CD14-positive monocyte (primary cell): ENCODE data around the gene IRF2BP2. TPM values are rescaled to one million over a fixed set of nuclear protein-coding genes. Genes with fewer than 3 reads are reported as not detected.

Experiments used
- DNase-seq, 3 donors: peaks; one replicate each; pipeline ENCODE4 v3.0.0-alpha.2; 2011 to 2022
- H2AFZ ChIP-seq: 2 replicates; pipeline ENCODE4 v1.6.0; 2012; ENCODE audit warnings: mild to moderate bottlenecking, low read depth, low read length, inconsistent platforms; ENCODE audit not compliant: insufficient read depth, poor library complexity, severe bottlenecking
- H3K27ac ChIP-seq, 2 donors: 1 replicate in 1 of 2; 2 replicates in 1 of 2; pipeline ENCODE4 v1.5.1; 2012 to 2013; ENCODE audit warnings: low read length in 2 of 2, control low read depth in 1 of 2, inconsistent platforms in 1 of 2, low read depth in 1 of 2, mild to moderate bottlenecking in 1 of 2
- H3K27me3 ChIP-seq, 2 donors: one replicate each; pipeline versions ENCODE4 v1.6.0 to v1.6.1; 2011 to 2013; ENCODE audit warnings: low read length in 2 of 2; ENCODE audit not compliant: control insufficient read depth in 2 of 2, insufficient read depth in 2 of 2
- H3K36me3 ChIP-seq, 2 donors: replicated peaks in 1 of 2; 1 replicate in 1 of 2; 2 replicates in 1 of 2; pipeline versions ENCODE4 v1.5.1 to v1.6.1; 2012 to 2013; ENCODE audit warnings: low read length in 2 of 2, control low read depth in 1 of 2, inconsistent platforms in 1 of 2, mild to moderate bottlenecking in 1 of 2; ENCODE audit not compliant: insufficient read depth in 2 of 2, control insufficient read depth in 1 of 2
- H3K4me1 ChIP-seq, 2 donors: 1 replicate in 1 of 2; 2 replicates in 1 of 2; pipeline versions ENCODE4 v1.5.1 to v1.6.1; 2012 to 2013; ENCODE audit warnings: low read length in 2 of 2, control low read depth in 1 of 2, inconsistent platforms in 1 of 2, mild to moderate bottlenecking in 1 of 2, moderate library complexity in 1 of 2; ENCODE audit not compliant: insufficient read depth in 2 of 2, control insufficient read depth in 1 of 2
- H3K4me2 ChIP-seq: replicated peaks from 2 replicates; pipeline ENCODE3; 2012; ENCODE audit warnings: low read length, moderate library complexity, mild to moderate bottlenecking; ENCODE audit not compliant: poor library complexity, severe bottlenecking; ENCODE audit errors: extremely low read depth
- H3K4me3 ChIP-seq, 3 experiments: fragments of 200-600 bp in 1 of 3; sonication (generic) in 1 of 3; replicated peaks in 1 of 3; 1 replicate in 2 of 3; 2 replicates in 1 of 3; pipeline ENCODE4 v1.5.1; 2011 to 2013; ENCODE audit warnings: low read length in 3 of 3, mild to moderate bottlenecking in 3 of 3, control low read depth in 2 of 3, low read depth in 2 of 3, inconsistent platforms in 1 of 3, moderate library complexity in 1 of 3
- H3K79me2 ChIP-seq: 2 replicates; pipeline ENCODE4 v1.6.0; 2012; ENCODE audit warnings: mild to moderate bottlenecking, control low read depth, inconsistent platforms, low read length, moderate library complexity; ENCODE audit not compliant: insufficient read depth
- H3K9ac ChIP-seq: 2 replicates; pipeline ENCODE4 v1.6.0; 2017; ENCODE audit warnings: low read length, mild to moderate bottlenecking; ENCODE audit not compliant: insufficient read depth, poor library complexity, severe bottlenecking
- H3K9me3 ChIP-seq, 2 donors: replicated peaks in 1 of 2; 1 replicate in 1 of 2; 2 replicates in 1 of 2; pipeline versions ENCODE4 v1.5.1 to v1.6.1; 2012 to 2013; ENCODE audit warnings: low read length in 2 of 2, control low read depth in 1 of 2; ENCODE audit not compliant: control insufficient read depth in 1 of 2, insufficient read depth in 1 of 2
- H4K20me1 ChIP-seq: 2 replicates; pipeline ENCODE4 v1.6.0; 2012; ENCODE audit warnings: mild to moderate bottlenecking, low read length, control low read depth, moderate library complexity; ENCODE audit not compliant: insufficient read depth
- H3K27ac Mint-ChIP-seq, 7 donors: one replicate each; pipeline ENCODE4 v1.8.0; 2020; ENCODE audit warnings: mild to moderate bottlenecking in 7 of 7, mixed read lengths in 7 of 7, moderate library complexity in 6 of 7, inconsistent platforms in 2 of 7
- H3K27me3 Mint-ChIP-seq, 3 donors: one replicate each; pipeline ENCODE4 v1.8.0; 2021 to 2022; ENCODE audit warnings: low read depth in 3 of 3, mild to moderate bottlenecking in 3 of 3, mixed read lengths in 3 of 3, moderate library complexity in 3 of 3, inconsistent platforms in 1 of 3
- H3K36me3 Mint-ChIP-seq, 2 donors: one replicate each; pipeline ENCODE4 v1.8.0; 2020; ENCODE audit warnings: mixed read lengths in 2 of 2, inconsistent platforms in 1 of 2, mild to moderate bottlenecking in 1 of 2
- H3K4me1 Mint-ChIP-seq: one replicate; pipeline ENCODE4 v1.8.0; 2020; ENCODE audit warnings: mild to moderate bottlenecking, mixed read lengths
- H3K4me3 Mint-ChIP-seq, 2 donors: one replicate each; pipeline ENCODE4 v1.8.0; 2020; ENCODE audit warnings: mild to moderate bottlenecking in 2 of 2, mixed read lengths in 2 of 2, moderate library complexity in 1 of 2
- H3K9me3 Mint-ChIP-seq, 7 donors: one replicate each; pipeline ENCODE4 v1.8.0; 2020 to 2022; ENCODE audit warnings: mixed read lengths in 7 of 7, mild to moderate bottlenecking in 6 of 7, moderate library complexity in 6 of 7, inconsistent platforms in 2 of 7
- WGBS: methylation state at CpG from one replicate; pipeline ENCODE4 v1.1.5; 2013; ENCODE audit warnings: missing lambda C conversion rate; ENCODE audit not compliant: insufficient coverage; 5-methylcytosine and 5-hydroxymethylcytosine counted together
- intact Hi-C, 2 donors: fragments of 100-400 bp; cut with micrococcal nuclease; formaldehyde crosslinking; loops; one replicate each; pipeline versions ENCODE4 v1.15.0 to v1.15.1; 2023
- polyA plus RNA-seq, 3 donors: library from polyadenylated mRNA; depleted of rRNA in 1 of 3; unstranded in 2 of 3; stranded (reverse) in 1 of 3; fragments of 300-500 nt in 2 of 3; fragments of >200 nt in 1 of 3; fragmentation: Illumina TruSeq in 2 of 3; gene quantifications; 1 replicate in 2 of 3; 2 replicates in 1 of 3; pipeline ENCODE4 v1.2.3, GENCODE V29; 2012 to 2021
- TF ChIP-seq, protein P1 (sequence below): fragments of 200-600 bp; IDR thresholded peaks from one replicate; pipeline ENCODE4 v1.8.0; 2022; ENCODE audit warnings: antibody characterized with exemption, mild to moderate bottlenecking

IRF2BP2 gene
- polyA plus RNA-seq, 3 donors: 22.4 to 656 (median 22.6) TPM

DNA sequence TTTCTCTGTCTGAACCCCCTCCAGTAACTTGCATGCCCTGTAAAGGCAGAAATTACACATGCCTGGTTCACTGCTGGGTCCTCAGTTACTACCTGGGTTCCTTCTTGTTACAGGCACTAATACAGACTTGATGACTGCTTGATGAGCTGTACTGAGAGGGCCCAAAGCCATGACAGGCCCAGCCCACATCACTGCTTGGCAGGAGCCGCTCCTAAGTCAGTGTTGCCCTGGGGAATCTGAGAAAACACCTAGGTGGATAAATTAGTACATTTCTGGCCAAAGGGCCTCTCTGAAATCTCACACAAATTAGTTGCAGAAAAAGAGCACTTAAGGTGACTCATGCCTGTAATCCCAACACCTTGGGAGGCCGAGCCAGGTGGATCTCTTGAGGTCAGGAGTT lies 37.8 kb upstream of the IRF2BP2 start:
- Histone ChIP-seq H3K36me3 (no peaks in the 10 kb centered on the region), H4K20me1 (no peaks in the 10 kb centered on the region), H3K4me3 (no peak overlapping the region), H3K9ac (no peak overlapping the region), H3K27me3 (no peaks in the 10 kb centered on the region), H3K79me2 (no peaks in the 10 kb centered on the region), H3K4me1 (peaks cover 20 to 22% of the 10 kb centered on the region in 2 donors), H3K9me3 (no peaks in the 10 kb centered on the region), H3K4me2 (no peak overlapping the region), H3K27ac (no peak overlapping the region), H2AFZ (no peak overlapping the region)
- TF ChIP-seq, protein P1, sequence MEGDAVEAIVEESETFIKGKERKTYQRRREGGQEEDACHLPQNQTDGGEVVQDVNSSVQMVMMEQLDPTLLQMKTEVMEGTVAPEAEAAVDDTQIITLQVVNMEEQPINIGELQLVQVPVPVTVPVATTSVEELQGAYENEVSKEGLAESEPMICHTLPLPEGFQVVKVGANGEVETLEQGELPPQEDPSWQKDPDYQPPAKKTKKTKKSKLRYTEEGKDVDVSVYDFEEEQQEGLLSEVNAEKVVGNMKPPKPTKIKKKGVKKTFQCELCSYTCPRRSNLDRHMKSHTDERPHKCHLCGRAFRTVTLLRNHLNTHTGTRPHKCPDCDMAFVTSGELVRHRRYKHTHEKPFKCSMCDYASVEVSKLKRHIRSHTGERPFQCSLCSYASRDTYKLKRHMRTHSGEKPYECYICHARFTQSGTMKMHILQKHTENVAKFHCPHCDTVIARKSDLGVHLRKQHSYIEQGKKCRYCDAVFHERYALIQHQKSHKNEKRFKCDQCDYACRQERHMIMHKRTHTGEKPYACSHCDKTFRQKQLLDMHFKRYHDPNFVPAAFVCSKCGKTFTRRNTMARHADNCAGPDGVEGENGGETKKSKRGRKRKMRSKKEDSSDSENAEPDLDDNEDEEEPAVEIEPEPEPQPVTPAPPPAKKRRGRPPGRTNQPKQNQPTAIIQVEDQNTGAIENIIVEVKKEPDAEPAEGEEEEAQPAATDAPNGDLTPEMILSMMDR: no peak
- no peak for DNase-seq
- intact Hi-C loops: no loop called here
- peaks cover 4 to 6% (median 4%) of the 10 kb centered on the region in 7 donors for H3K9me3 Mint-ChIP-seq
- H3K27ac Mint-ChIP-seq: no peak overlapping the region
- peaks cover 24% of the 10 kb centered on the region for H3K4me1 Mint-ChIP-seq
- peaks cover 0 to 3% of the 10 kb centered on the region in 2 donors for H3K36me3 Mint-ChIP-seq
- WGBS: 100% methylated on average over 1 of the region's 2 CpGs
- no peak overlapping the region for H3K4me3 Mint-ChIP-seq
- H3K27me3 Mint-ChIP-seq: no peaks in the 10 kb centered on the region

DNA sequence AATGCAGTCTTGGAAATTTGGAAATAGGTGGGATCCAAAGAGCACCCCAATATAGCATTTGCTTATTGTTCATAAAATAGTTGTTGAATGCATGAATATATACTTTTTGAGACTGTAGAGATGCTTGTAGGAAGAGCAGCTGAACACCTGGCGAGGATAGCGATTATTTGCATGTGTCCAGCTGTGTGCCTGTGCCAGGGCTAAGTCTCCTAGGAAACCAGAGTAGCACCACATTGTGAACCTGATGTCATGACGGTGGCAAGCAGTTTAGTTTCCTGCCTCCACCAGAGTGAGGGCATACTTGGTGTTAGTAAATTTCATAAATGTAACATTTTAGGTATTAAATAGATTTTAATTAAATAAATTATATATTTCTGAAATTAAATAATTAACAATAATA lies 37.3 kb upstream of the IRF2BP2 start:
- Histone ChIP-seq H3K27me3 (no peaks in the 10 kb centered on the region), H3K4me3 (no peak overlapping the region), H4K20me1 (no peaks in the 10 kb centered on the region), H3K4me2 (no peak overlapping the region), H3K36me3 (no peaks in the 10 kb centered on the region), H3K4me1 (peaks cover 20 to 22% of the 10 kb centered on the region in 2 donors), H3K79me2 (no peaks in the 10 kb centered on the region), H3K9ac (no peak overlapping the region), H3K27ac (no peak overlapping the region), H3K9me3 (no peaks in the 10 kb centered on the region), H2AFZ (no peak overlapping the region)
- intact Hi-C loops: no loop called here
- Mint-ChIP-seq H3K9me3 (peaks cover 4 to 6% (median 4%) of the 10 kb centered on the region in 7 donors), H3K4me3 (no peak overlapping the region), H3K27ac (no peak overlapping the region), H3K4me1 (peaks cover 24% of the 10 kb centered on the region), H3K36me3 (peaks cover 0 to 3% of the 10 kb centered on the region in 2 donors), H3K27me3 (no peaks in the 10 kb centered on the region)
- TF ChIP-seq, protein P1: no peak
- WGBS: 100% methylated on average over 2 of the region's 3 CpGs
- DNase-seq: no peak
